ENCODE results near the gene MRPL24. TPM values are rescaled to one million over a fixed set of nuclear protein-coding genes. Genes with fewer than 3 reads are reported as not detected.

MRPL24 gene
- total RNA-seq, 1 experiment from 2014 or later, result 70.0 TPM

DNA sequence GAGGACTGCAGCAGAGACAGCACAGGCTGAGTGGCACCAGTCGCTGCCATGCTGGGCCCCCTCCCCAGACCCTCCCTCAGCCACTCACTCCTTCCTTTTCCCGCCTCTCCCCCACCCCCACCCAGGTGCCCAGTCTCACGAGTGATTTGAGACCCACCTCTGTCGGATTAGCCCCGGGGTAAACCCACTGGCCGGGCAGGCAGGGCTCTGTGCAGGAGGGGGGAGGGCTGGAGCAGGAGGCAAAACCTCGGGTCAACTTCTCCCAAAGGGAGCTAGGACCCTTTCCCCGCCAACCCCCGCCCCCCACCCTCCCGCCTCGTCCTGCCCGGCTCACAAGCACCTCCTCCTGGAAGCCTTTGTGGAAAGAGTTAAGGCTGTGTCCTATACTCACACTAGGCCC is 3.5 kb upstream of the MRPL24 start:
- H3K9me3 ChIP-seq (replicated peaks), result no peaks in the 10 kb centered on the region
- no peak for DNase-seq (ENCODE audit: low read depth in 1 of 2, low spot score in 2 of 2)

DNA sequence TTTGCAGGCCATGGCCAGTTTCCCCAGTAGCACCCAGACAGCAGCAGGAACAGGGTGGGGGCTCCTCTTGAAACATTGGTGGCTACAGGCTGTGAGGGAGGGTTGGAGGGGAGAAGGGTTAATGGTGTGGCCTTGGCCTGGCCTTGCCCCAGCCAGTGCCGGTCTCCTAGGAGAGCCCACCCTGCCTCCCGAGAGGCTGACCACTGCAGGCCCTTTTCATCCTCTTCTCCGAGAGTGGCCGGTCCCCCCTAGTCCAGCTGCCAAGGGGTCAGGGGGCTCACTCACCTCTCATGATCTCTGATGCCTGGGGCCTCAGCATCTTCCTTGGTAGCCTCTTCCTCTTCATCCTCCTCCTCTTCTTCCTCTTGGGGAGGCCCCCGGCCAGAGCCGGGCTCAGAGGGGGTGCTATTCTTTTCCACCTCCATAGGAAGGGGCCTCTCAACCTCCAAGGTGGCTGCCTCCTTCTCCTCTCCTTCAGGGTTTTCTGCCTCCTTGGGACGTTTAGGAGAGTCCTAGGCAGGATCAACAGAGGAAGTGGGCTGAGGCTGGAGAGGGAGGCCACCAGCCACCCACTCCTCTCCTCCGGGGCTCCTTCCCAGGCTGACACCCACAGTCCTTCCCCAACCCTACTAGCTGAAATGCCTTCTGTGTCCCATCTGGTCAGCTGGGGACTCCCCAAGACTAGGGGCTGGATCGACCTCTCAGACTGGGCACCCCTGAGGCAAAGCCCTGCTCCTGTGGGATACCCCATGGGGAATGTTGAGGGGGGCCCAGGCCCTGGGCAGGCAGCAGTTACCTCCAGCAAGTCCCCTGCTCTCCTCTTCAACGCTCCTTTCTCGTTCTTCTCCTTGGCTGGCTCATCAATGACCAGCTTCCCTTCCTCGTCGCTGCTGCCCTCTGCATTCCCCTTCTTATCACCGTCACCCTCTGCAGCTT is 2.7 kb upstream of the MRPL24 start:
- peaks cover 76% of the 10 kb centered on the region for H3K36me3 ChIP-seq

More for the DNA sequence above, 3.5 kb upstream of the MRPL24 start:
- H3K4me3 ChIP-seq, result no peak overlapping the region
- H3K36me3 ChIP-seq, result peaks cover 78% of the 10 kb centered on the region
- H3K27me3 ChIP-seq (replicated peaks), result no peaks in the 10 kb centered on the region
- no peak overlapping the region for H3K27ac ChIP-seq
- H3K4me1 ChIP-seq (replicated peaks), result peaks cover 55% of the 10 kb centered on the region

DNA sequence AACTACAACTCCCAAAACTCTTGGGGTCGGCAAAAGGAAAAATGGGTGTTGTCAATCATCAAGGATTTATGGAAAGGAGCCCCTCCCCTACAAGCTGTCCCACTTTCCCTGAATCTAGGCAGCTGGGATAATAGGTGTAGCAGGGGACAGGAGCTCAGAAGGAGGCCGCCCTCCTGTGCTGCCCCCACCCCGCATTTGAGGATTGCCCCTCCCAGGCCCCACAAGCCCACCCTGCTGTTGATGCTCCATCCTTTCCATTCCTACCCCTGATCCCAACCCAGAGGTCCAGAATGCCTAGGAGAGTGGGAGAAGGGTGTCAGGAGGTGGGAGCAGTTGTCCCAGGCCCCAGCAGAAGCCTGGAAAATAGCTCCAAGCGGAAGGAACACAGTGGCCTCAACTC is 1.9 kb upstream of the MRPL24 start:
- Histone ChIP-seq H3K36me3 (peaks cover 76% of the 10 kb centered on the region), H3K4me3 (no peak overlapping the region), H3K27me3 (replicated peaks) (no peaks in the 10 kb centered on the region), H3K4me1 (replicated peaks) (peaks cover 40% of the 10 kb centered on the region), H3K27ac (no peak overlapping the region), H3K9me3 (replicated peaks) (no peaks in the 10 kb centered on the region)
- DNase-seq (ENCODE audit: low read depth in 1 of 2, low spot score in 2 of 2), result no peak

More for the DNA sequence above, 2.7 kb upstream of the MRPL24 start:
- Histone ChIP-seq H3K27ac (no peak overlapping the region), H3K27me3 (replicated peaks) (no peaks in the 10 kb centered on the region), H3K9me3 (replicated peaks) (no peaks in the 10 kb centered on the region), H3K4me1 (replicated peaks) (peaks cover 48% of the 10 kb centered on the region), H3K4me3 (no peak overlapping the region)
- DNase-seq (ENCODE audit: low read depth in 1 of 2, low spot score in 2 of 2), result no peak

- peaks cover 78% of the 10 kb centered on the region for H3K36me3 ChIP-seq
- peak overlapping the region; percentile 27; the same call in 1 of the 2 replicates for H3K27ac ChIP-seq
- no peak overlapping the region for H3K4me3 ChIP-seq
Observed at GRCh38 chr1:156742017-156742416, 1.1 kb upstream of the MRPL24 start.

DNA sequence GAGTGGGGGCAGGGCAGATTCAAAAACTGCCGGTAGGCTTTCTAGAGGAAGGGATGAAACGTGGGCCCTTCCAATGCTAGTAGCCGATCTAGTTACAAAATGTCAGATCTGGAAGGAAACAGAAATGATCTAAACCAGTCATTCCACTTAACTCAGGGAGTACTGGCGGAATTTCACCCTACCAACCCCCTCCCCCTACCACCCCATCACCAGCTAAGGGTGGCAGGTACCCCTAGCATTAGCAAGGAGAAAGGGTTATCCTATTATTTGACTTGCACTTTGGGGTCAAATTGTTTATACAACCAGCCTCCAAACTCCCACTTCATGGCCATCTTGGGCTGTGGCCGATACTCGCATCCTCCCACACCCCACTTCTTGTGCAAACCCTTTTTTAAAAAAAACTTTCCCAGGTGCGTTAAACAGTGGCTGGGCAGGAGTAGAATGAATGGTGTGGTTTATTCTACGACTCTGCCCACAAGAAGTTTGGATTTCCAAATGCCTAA is 644 bp upstream of the MRPL24 start:
- peaks cover 29% of the 10 kb centered on the region for H3K4me1 ChIP-seq (replicated peaks)
- DNase-seq (ENCODE audit: low read depth in 1 of 2, low spot score in 2 of 2), result no peak

More at GRCh38 chr1:156742017-156742416, 1.1 kb upstream of the MRPL24 start:
- H3K27me3 ChIP-seq (replicated peaks), result no peaks in the 10 kb centered on the region
- no peak for DNase-seq (ENCODE audit: low read depth in 1 of 2, low spot score in 2 of 2)
- H3K9me3 ChIP-seq (replicated peaks), result no peaks in the 10 kb centered on the region
- H3K4me1 ChIP-seq (replicated peaks), result peaks cover 33% of the 10 kb centered on the region

DNA sequence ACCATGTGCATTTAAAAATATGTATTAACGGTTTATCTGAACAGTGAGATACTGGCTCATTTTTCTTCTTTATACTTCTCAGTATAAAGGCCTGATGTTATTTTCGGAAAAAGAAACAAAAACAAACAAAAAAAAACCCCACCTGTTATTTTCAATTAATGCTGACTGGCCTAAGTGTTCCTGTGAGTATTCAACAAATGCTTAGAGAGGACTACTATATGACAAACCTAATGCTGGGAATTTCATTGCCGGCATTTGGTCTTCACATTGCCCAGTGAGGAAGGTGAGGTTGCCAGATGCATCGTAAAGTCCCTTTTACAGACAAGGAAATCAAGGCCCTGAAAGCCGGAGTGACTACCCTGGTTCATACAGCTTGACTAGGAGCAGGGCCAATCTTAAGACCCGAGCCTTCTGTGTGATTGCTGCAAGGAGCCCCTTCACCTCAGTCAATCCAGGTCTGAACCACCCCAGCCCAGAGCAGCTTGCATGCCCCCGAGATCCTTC is 599 bp downstream of the MRPL24 start:
- Histone ChIP-seq H3K9me3 (replicated peaks) (no peaks in the 10 kb centered on the region), H3K36me3 (peaks cover 77% of the 10 kb centered on the region), H3K27me3 (replicated peaks) (no peaks in the 10 kb centered on the region), H3K4me1 (replicated peaks) (peaks cover 20% of the 10 kb centered on the region), H3K4me3 (peak overlapping the region; percentile 54), H3K27ac (no peak overlapping the region)
- DNase-seq (ENCODE audit: low read depth in 1 of 2, low spot score in 2 of 2), result no peak

More for the DNA sequence above, 644 bp upstream of the MRPL24 start:
- H3K27ac ChIP-seq, result peak overlapping the region; percentile 27
- H3K9me3 ChIP-seq (replicated peaks), result no peaks in the 10 kb centered on the region
- H3K4me3 ChIP-seq, result no peak overlapping the region
- H3K36me3 ChIP-seq, result peaks cover 83% of the 10 kb centered on the region
- H3K27me3 ChIP-seq (replicated peaks), result no peaks in the 10 kb centered on the region

DNA sequence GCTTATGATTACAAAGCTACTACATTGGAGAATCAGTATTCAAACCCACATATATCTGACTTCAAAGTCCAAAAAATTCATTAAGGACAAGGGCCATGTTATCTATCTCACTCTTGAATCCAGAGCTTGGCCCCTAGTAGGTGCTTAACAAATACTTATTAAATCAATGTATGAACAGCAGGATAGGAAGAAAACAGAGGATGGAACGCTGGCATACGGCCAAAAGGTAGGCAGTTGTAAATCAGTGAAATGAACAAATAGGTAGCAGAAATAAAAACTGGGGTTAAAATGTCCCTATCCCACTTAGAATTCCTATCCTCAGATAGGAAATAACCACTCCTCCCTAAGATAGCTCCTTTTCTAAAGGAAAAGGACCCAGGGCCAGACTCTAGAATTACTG is 2.0 kb downstream of the MRPL24 start:
- no peak overlapping the region for H3K27ac ChIP-seq
- peaks cover 66% of the 10 kb centered on the region for H3K36me3 ChIP-seq
- no peaks in the 10 kb centered on the region for H3K27me3 ChIP-seq (replicated peaks)
- no peak for DNase-seq (ENCODE audit: low read depth in 1 of 2, low spot score in 2 of 2)
- peaks cover 20% of the 10 kb centered on the region for H3K4me1 ChIP-seq (replicated peaks)
- no peaks in the 10 kb centered on the region for H3K9me3 ChIP-seq (replicated peaks)
- H3K4me3 ChIP-seq, result no peak overlapping the region

DNA sequence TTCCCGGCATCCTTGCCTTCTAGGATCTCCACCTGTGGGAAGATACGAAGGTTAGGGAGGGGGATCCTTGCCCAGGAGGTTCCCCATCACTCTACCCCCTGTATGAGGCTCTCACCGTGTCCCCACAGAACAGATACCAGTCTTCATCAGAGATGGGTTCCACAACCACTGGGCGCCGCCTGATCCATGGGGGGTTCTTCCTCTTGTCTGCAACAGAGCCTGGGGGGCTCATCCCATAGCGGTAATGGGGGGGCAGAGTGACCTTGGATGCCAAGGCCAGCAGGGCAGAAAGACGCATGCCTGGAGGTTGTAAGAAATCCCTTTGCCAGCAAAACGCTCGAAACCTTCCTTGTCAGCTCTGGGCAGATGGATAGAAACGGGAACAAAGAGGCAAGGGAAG is 2.5 kb downstream of the MRPL24 start:
- H3K9me3 ChIP-seq (replicated peaks), result no peaks in the 10 kb centered on the region
- H3K27ac ChIP-seq, result no peak overlapping the region
- DNase-seq (ENCODE audit: low read depth in 1 of 2, low spot score in 2 of 2), result no peak
- H3K27me3 ChIP-seq (replicated peaks), result no peaks in the 10 kb centered on the region
- peaks cover 20% of the 10 kb centered on the region for H3K4me1 ChIP-seq (replicated peaks)
- peaks cover 65% of the 10 kb centered on the region for H3K36me3 ChIP-seq
- H3K4me3 ChIP-seq, result no peak overlapping the region

GRCh38 chr1:156733989-156734584 is 6.8 kb downstream of the MRPL24 start:
- Histone ChIP-seq H3K4me1 (replicated peaks) (0 out of 2 replicates have a peak, but pooled peaks cover 3% of the 10 kb centered on the region), H3K36me3 (peaks cover 32% of the 10 kb centered on the region)
- DNase-seq (ENCODE audit: low read depth in 1 of 2, low spot score in 2 of 2), result no peak

DNA sequence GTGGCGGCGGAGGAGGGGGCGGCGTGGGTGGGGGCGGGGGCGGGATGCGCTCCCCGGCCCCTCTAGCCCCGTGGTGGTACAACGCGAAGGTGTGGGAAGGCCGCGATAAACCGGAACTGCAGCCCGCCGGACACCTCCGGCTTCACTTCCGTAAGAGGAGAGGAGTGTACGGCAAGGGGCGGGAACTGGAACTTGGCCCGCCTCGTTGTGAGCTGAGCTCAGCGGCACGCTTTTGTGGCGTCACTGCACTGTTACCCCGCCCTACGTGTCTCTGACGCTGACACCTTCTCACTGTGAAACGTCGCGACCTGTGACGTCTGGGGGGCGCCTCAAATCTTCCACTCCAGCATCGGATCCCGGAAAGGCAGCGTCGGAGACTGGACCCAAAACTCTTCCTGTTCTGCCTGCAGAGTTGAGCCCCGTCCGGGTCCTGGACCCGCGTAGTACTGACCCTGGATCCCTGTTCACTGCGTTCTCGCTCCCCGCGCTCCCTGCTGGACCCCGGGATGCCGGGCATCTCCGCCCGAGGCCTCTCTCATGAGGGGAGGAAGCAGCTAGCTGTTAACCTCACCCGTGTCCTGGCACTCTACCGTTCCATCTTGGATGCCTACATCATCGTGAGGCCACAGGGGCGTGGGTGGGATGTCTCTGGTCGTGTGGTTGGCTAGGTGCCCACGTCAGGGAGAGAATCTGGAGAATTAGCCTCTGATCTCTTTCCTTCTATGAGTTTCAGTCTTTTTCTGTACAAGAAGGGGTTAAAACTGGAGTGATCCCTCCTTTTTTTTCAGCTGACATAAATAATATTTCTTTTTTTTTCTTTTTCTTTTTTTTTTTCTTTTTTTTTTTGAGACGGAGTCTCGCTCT is 12.1 kb downstream of the MRPL24 start, which contains the start of gene ISG20L2:
Gene ISG20L2 (minus strand): TSS at position 168 of the 864 bp plus-strand sequence. CDS start 1,114 bp downstream, outside the sequence.
- H3K4me3 ChIP-seq, result peak within 1 kb of the TSS; percentile 80
- no peaks in the 10 kb centered on the region for H3K27me3 ChIP-seq (replicated peaks)
- no peaks in the 10 kb centered on the region for H3K9me3 ChIP-seq (replicated peaks)
- peak within 1 kb of the TSS; percentile 74 for H3K27ac ChIP-seq
- DNase-seq (ENCODE audit: low read depth in 1 of 2, low spot score in 2 of 2), result peak; percentile 86 to 97
- peaks cover 31% of the 10 kb centered on the region for H3K4me1 ChIP-seq (replicated peaks)
- peaks cover 42% of the 10 kb centered on the region for H3K36me3 ChIP-seq

More at GRCh38 chr1:156733989-156734584, 6.8 kb downstream of the MRPL24 start:
- H3K9me3 ChIP-seq (replicated peaks), result no peaks in the 10 kb centered on the region
- no peak overlapping the region for H3K4me3 ChIP-seq
- no peak overlapping the region for H3K27ac ChIP-seq
- no peaks in the 10 kb centered on the region for H3K27me3 ChIP-seq (replicated peaks)

- peak within 1 kb of the TSS; percentile 80 for H3K4me3 ChIP-seq
- peaks cover 45% of the 10 kb centered on the region for H3K36me3 ChIP-seq
- no peaks in the 10 kb centered on the region for H3K27me3 ChIP-seq (replicated peaks)
- no peaks in the 10 kb centered on the region for H3K9me3 ChIP-seq (replicated peaks)
- DNase-seq (ENCODE audit: low read depth in 1 of 2, low spot score in 2 of 2), result peak; percentile 72 to 79
- H3K27ac ChIP-seq, result peak within 1 kb of the TSS; percentile 74
- H3K4me1 ChIP-seq (replicated peaks), result peaks cover 31% of the 10 kb centered on the region
Observed at GRCh38 chr1:156727926-156728598, 12.8 kb downstream of the MRPL24 start, which contains the start of gene METTL25B. Gene METTL25B (plus strand): TSS chr1:156728469. CDS start chr1:156729105, 636 bp downstream.

GRCh38 chr1:156727492-156727891 is 13.4 kb downstream of the MRPL24 start:
- peak overlapping the region; percentile 80 for H3K4me3 ChIP-seq
- no peaks in the 10 kb centered on the region for H3K9me3 ChIP-seq (replicated peaks)
- peaks cover 51% of the 10 kb centered on the region for H3K36me3 ChIP-seq
- peaks cover 31% of the 10 kb centered on the region for H3K4me1 ChIP-seq (replicated peaks)
- no peak for DNase-seq (ENCODE audit: low read depth in 1 of 2, low spot score in 2 of 2)
- H3K27me3 ChIP-seq (replicated peaks), result no peaks in the 10 kb centered on the region
- H3K27ac ChIP-seq, result peak overlapping the region; percentile 74

All from SJSA1 (cell line).